Parathyroid adenoma (tissue), 2 donors: ENCODE results near the gene SFXN5.
A peak's percentile ranks its signal among the peaks of the same experiment; 100 is the strongest.

Source experiments
- H2AFZ ChIP-seq: fragments of 300-600 bp; sonication (generic); one replicate; pipeline ENCODE4 v1.7.0; 2017; ENCODE audit warnings: antibody characterized with exemption, mild to moderate bottlenecking
- H3K27ac ChIP-seq: fragments of 300-600 bp; sonication (generic); one replicate; pipeline ENCODE4 v1.7.0; 2017
- H3K27me3 ChIP-seq: fragments of 300-600 bp; sonication (generic); one replicate; pipeline ENCODE4 v1.7.0; 2017; ENCODE audit warnings: low read length; ENCODE audit not compliant: control insufficient read depth, insufficient read depth
- H3K36me3 ChIP-seq: fragments of 300-600 bp; sonication (generic); one replicate; pipeline ENCODE4 v1.7.0; 2017; ENCODE audit warnings: low read length; ENCODE audit not compliant: control insufficient read depth, insufficient read depth
- H3K4me1 ChIP-seq: fragments of 300-600 bp; sonication (generic); one replicate; pipeline ENCODE4 v1.7.0; 2017; ENCODE audit warnings: control low read depth
- H3K4me2 ChIP-seq: fragments of 300-600 bp; sonication (generic); one replicate; pipeline ENCODE4 v1.7.0; 2017; ENCODE audit warnings: low read length
- H3K4me3 ChIP-seq: fragments of 300-600 bp; sonication (generic); one replicate; pipeline ENCODE4 v1.7.0; 2017; ENCODE audit warnings: low read depth, low read length
- H3K79me2 ChIP-seq: fragments of 300-600 bp; sonication (generic); one replicate; pipeline ENCODE4 v1.7.0; 2017; ENCODE audit warnings: control low read depth
- H3K9ac ChIP-seq: fragments of 300-600 bp; sonication (generic); one replicate; pipeline ENCODE4 v1.7.0; 2017; ENCODE audit warnings: mild to moderate bottlenecking
- H3K9me3 ChIP-seq: fragments of 300-600 bp; sonication (generic); one replicate; pipeline ENCODE4 v1.7.0; 2017; ENCODE audit warnings: low read length; ENCODE audit not compliant: control insufficient read depth
- CTCF ChIP-seq: fragments of 300-600 bp; sonication (generic); IDR thresholded peaks from one replicate; pipeline ENCODE4 v1.7.0; 2017; ENCODE audit warnings: antibody characterized with exemption, mild to moderate bottlenecking
- donor health status: primary hyperparathyroidism.

Gene SFXN5

GRCh38 chr2:73110168-73111072, 38.9 kb upstream of the SFXN5 start:
- H3K4me2 ChIP-seq = peak overlapping the region; percentile 86
- no peaks in the 10 kb centered on the region for H3K36me3 ChIP-seq
- peak overlapping the region; percentile 91 for H3K27ac ChIP-seq
- H3K4me3 ChIP-seq = peak overlapping the region; percentile 81
- H2AFZ ChIP-seq = no peak overlapping the region
- H3K27me3 ChIP-seq = no peaks in the 10 kb centered on the region
- H3K9me3 ChIP-seq = no peaks in the 10 kb centered on the region
- peaks cover 48% of the 10 kb centered on the region for H3K4me1 ChIP-seq
- H3K9ac ChIP-seq = peak overlapping the region; percentile 97
- peaks cover 58% of the 10 kb centered on the region for H3K79me2 ChIP-seq
- TF ChIP-seq CTCF = no peak

GRCh38 chr2:73109431-73110167, 38.1 kb upstream of the SFXN5 start:
- Histone ChIP-seq H3K36me3 (no peaks in the 10 kb centered on the region), H3K4me1 (peaks cover 57% of the 10 kb centered on the region), H3K79me2 (peaks cover 66% of the 10 kb centered on the region), H3K4me2 (peak overlapping the region; percentile 47), H3K4me3 (peak overlapping the region; percentile 2), H3K9ac (no peak overlapping the region), H3K27me3 (no peaks in the 10 kb centered on the region), H3K27ac (peak overlapping the region; percentile 91), H3K9me3 (no peaks in the 10 kb centered on the region), H2AFZ (no peak overlapping the region)
- no peak for TF ChIP-seq CTCF

- H3K9me3 ChIP-seq = no peaks in the 10 kb centered on the region
- H3K27me3 ChIP-seq = no peaks in the 10 kb centered on the region
- TF ChIP-seq CTCF = no peak
- H2AFZ ChIP-seq = no peak overlapping the region
- H3K27ac ChIP-seq = peak overlapping the region; percentile 91
- H3K4me3 ChIP-seq = no peak overlapping the region
- no peaks in the 10 kb centered on the region for H3K36me3 ChIP-seq
- no peak overlapping the region for H3K9ac ChIP-seq
- peaks cover 68% of the 10 kb centered on the region for H3K79me2 ChIP-seq
- peaks cover 75% of the 10 kb centered on the region for H3K4me1 ChIP-seq
- peak overlapping the region; percentile 3 for H3K4me2 ChIP-seq
Observed at GRCh38 chr2:73107211-73107926, 35.9 kb upstream of the SFXN5 start.

GRCh38 chr2:73106791-73107190, 35.3 kb upstream of the SFXN5 start:
- peak overlapping the region; percentile 3 for H3K4me2 ChIP-seq
- peak overlapping the region; percentile 91 for H3K27ac ChIP-seq
- TF ChIP-seq CTCF = no peak
- H3K9me3 ChIP-seq = no peaks in the 10 kb centered on the region
- no peaks in the 10 kb centered on the region for H3K36me3 ChIP-seq
- peaks cover 81% of the 10 kb centered on the region for H3K4me1 ChIP-seq
- H3K79me2 ChIP-seq = peaks cover 73% of the 10 kb centered on the region
- H3K4me3 ChIP-seq = no peak overlapping the region
- H2AFZ ChIP-seq = no peak overlapping the region
- no peak overlapping the region for H3K9ac ChIP-seq
- H3K27me3 ChIP-seq = no peaks in the 10 kb centered on the region
